Parathyroid adenoma (tissue), 2 donors: ENCODE data around the gene FAM131B.
"Not testable (repeated sequence)": the region's sequence is repeated elsewhere in the genome, so short reads cannot be mapped to it uniquely, and the experiment has no call there.

Experiments
- H2AFZ ChIP-seq: fragments of 300-600 bp; sonication (generic); one replicate; pipeline ENCODE4 v1.7.0; 2017; ENCODE audit warnings: antibody characterized with exemption, mild to moderate bottlenecking
- H3K27ac ChIP-seq: fragments of 300-600 bp; sonication (generic); one replicate; pipeline ENCODE4 v1.7.0; 2017
- H3K27me3 ChIP-seq: fragments of 300-600 bp; sonication (generic); one replicate; pipeline ENCODE4 v1.7.0; 2017; ENCODE audit warnings: low read length; ENCODE audit not compliant: control insufficient read depth, insufficient read depth
- H3K36me3 ChIP-seq: fragments of 300-600 bp; sonication (generic); one replicate; pipeline ENCODE4 v1.7.0; 2017; ENCODE audit warnings: low read length; ENCODE audit not compliant: control insufficient read depth, insufficient read depth
- H3K4me1 ChIP-seq: fragments of 300-600 bp; sonication (generic); one replicate; pipeline ENCODE4 v1.7.0; 2017; ENCODE audit warnings: control low read depth
- H3K4me2 ChIP-seq: fragments of 300-600 bp; sonication (generic); one replicate; pipeline ENCODE4 v1.7.0; 2017; ENCODE audit warnings: low read length
- H3K4me3 ChIP-seq: fragments of 300-600 bp; sonication (generic); one replicate; pipeline ENCODE4 v1.7.0; 2017; ENCODE audit warnings: low read depth, low read length
- H3K79me2 ChIP-seq: fragments of 300-600 bp; sonication (generic); one replicate; pipeline ENCODE4 v1.7.0; 2017; ENCODE audit warnings: control low read depth
- H3K9ac ChIP-seq: fragments of 300-600 bp; sonication (generic); one replicate; pipeline ENCODE4 v1.7.0; 2017; ENCODE audit warnings: mild to moderate bottlenecking
- H3K9me3 ChIP-seq: fragments of 300-600 bp; sonication (generic); one replicate; pipeline ENCODE4 v1.7.0; 2017; ENCODE audit warnings: low read length; ENCODE audit not compliant: control insufficient read depth
- CTCF ChIP-seq: fragments of 300-600 bp; sonication (generic); IDR thresholded peaks from one replicate; pipeline ENCODE4 v1.7.0; 2017; ENCODE audit warnings: antibody characterized with exemption, mild to moderate bottlenecking
- donor health status: primary hyperparathyroidism.

Gene FAM131B

DNA sequence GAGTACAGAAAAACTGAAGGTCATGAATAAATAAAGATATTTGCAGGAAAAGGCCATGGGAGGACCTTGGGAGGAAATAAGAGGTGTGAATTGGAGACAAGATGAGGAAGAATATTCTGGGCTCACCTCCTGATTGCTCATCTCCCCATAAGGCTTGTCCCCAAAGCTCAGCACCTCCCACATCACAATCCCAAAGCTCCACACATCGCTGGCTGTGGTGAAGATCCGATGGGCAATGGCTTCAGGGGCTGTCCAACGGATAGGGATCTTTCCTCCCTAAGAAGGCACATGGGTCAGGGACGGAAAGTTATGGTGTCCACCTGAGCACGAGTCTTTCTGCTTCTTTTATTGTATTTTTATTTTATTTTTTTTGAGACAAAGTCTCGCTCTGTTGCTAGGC, 31.6 kb upstream of the FAM131B start:
- Histone ChIP-seq H2AFZ (no peak overlapping the region), H3K27ac (no peak overlapping the region), H3K4me3 (no peak overlapping the region), H3K36me3 (no peaks in the 10 kb centered on the region), H3K27me3 (no peaks in the 10 kb centered on the region), H3K9ac (no peak overlapping the region), H3K4me2 (no peak overlapping the region), H3K9me3 (no peaks in the 10 kb centered on the region), H3K4me1 (peaks cover 14% of the 10 kb centered on the region), H3K79me2 (no peaks in the 10 kb centered on the region)
- TF ChIP-seq CTCF, result no peak

DNA sequence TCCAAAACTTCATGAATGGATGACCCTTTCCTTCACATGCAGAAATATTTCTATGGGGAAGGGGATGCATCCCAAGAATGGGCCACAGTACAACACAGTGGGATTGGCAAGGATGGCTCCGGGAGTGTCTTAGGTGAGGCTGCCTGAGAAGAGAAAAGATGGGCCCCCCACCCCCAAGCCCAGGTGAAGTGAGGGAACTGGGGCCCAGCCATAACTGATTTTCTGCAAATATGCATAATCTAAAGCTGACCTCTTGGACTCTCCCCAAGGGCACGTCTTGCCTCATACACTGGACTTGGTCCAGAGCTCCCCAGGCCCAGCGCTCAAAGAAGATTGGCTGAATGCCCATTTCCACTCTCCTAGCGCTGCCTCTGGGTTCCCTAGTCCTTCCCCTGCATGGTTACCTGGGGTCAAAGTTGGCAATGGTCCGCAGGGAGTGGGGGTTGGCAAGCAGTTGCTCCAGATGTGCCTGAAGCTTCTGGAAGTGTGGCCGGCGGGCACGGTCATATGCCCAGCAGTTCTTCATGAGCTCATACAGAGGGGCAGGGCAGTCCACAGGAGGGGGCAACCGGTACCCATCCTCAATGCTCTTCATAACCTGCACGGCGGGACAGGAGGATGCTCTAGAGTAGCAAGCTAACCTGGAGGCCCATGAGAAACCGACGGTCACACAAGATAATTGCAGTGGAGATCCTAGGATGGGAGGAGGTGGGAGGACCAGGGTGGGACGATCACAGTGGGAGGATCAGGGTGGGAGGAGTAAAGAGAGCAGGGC, 30.9 kb upstream of the FAM131B start:
- peak overlapping the region; percentile 13 for H3K4me3 ChIP-seq
- TF ChIP-seq CTCF, result no peak
- peak overlapping the region; percentile 8 for H3K4me2 ChIP-seq
- no peaks in the 10 kb centered on the region for H3K79me2 ChIP-seq
- H3K9ac ChIP-seq, result no peak overlapping the region
- no peaks in the 10 kb centered on the region for H3K36me3 ChIP-seq
- no peaks in the 10 kb centered on the region for H3K9me3 ChIP-seq
- no peak overlapping the region for H2AFZ ChIP-seq
- no peaks in the 10 kb centered on the region for H3K27me3 ChIP-seq
- H3K27ac ChIP-seq, result peak overlapping the region; percentile 20
- peaks cover 14% of the 10 kb centered on the region for H3K4me1 ChIP-seq

- Histone ChIP-seq H3K27ac (peak overlapping the region; percentile 20), H3K27me3 (no peaks in the 10 kb centered on the region), H3K4me1 (peaks cover 14% of the 10 kb centered on the region), H3K4me3 (peak overlapping the region; percentile 13), H3K36me3 (no peaks in the 10 kb centered on the region), H3K4me2 (peak overlapping the region; percentile 8), H3K9ac (no peak overlapping the region), H3K79me2 (no peaks in the 10 kb centered on the region), H3K9me3 (no peaks in the 10 kb centered on the region), H2AFZ (no peak overlapping the region)
- no peak for TF ChIP-seq CTCF
Observed at GRCh38 chr7:143392875-143393266, 30.4 kb upstream of the FAM131B start.

DNA sequence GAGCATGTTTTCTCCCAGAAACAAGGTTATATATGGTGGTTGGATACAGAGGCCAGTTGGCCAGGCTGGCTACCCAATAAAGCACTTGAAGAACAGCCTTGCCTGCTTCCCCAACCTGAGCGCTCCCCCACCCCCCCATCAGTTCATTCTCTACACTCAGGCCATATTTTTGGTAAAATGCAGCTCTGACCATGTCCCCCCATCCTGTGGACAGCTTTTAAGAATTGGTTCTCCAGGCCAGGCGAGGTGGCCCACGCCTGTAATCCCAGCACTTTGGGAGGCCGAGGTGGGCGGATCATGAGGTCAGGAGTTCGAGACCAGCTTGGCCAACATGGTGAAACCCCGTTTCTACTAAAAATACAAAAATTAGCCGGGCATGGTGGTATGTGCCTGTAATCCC, 29.9 kb upstream of the FAM131B start:
- not testable (repeated sequence) for H3K27me3 ChIP-seq, H3K9ac ChIP-seq, H3K36me3 ChIP-seq, H3K79me2 ChIP-seq, H2AFZ ChIP-seq, H3K4me3 ChIP-seq, H3K9me3 ChIP-seq
- peak overlapping the region; percentile 58 for H3K27ac ChIP-seq
- H3K4me2 ChIP-seq, result peak overlapping the region; percentile 8
- H3K4me1 ChIP-seq, result peaks cover 14% of the 10 kb centered on the region

DNA sequence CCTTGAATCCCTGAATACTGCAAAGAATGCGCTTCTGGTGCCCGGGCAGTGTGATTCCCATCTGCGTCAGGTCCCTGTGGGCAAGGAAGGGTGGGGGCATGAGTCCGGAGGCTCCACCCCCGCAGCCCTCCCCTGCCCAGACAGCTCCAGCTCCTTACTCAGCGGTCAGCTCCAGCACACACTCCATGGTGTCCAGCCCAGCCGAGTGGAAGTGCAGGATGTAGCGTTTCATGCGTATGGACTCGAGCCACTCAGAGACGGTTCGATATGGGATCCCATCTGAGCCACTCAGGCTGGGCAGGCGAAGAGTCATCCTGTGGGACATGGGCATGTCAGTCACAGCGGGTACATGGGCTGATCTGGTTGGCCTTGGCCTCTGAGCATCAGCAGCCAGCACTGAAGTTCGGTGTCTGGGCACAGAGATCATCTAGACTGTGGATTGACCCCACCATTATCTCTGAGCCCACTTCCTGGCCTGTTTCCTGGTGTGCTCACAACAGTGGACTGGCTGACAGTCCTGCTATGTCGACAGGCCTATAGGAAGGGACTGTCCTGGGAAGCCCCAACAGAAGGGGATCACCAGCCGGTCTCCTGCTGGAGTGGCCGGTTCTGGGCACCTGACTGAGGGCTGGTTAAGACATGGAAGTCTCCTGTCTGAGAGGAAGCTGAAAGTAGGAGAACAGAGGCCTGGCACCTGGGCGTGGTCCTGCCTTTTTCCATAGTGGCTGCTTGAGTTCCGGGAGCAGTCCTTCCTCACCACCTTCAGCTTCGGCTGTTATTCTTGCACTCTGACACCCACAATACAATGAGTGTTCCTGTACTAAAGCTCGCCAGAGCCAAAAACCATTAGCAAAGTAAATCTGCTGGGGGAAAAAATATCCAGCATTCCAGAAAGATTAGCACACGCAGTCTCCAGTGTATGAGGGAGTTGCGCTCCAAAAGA, 29.2 kb upstream of the FAM131B start:
- H3K27me3 ChIP-seq, result no peaks in the 10 kb centered on the region
- no peak overlapping the region for H3K9ac ChIP-seq
- H3K79me2 ChIP-seq, result no peaks in the 10 kb centered on the region
- H3K9me3 ChIP-seq, result no peaks in the 10 kb centered on the region
- peak overlapping the region; percentile 12 for H3K4me3 ChIP-seq
- no peak overlapping the region for H2AFZ ChIP-seq
- peaks cover 14% of the 10 kb centered on the region for H3K4me1 ChIP-seq
- H3K4me2 ChIP-seq, result peak overlapping the region; percentile 8
- H3K36me3 ChIP-seq, result no peaks in the 10 kb centered on the region
- H3K27ac ChIP-seq, result peak overlapping the region; percentile 58
- TF ChIP-seq CTCF, result no peak
